Stomach smooth muscle (tissue), 2 donors: Measurements from ENCODE around the gene PTHLH.

ENCODE experiments used
- H3K27ac ChIP-seq: one replicate; pipeline ENCODE4 v1.7.0; 2013; ENCODE audit warnings: mild to moderate bottlenecking, low read length, inconsistent platforms
- H3K27me3 ChIP-seq, 2 donors: one replicate each; pipeline ENCODE4 v1.7.0; 2013; ENCODE audit warnings: low read length in 2 of 2; ENCODE audit not compliant: insufficient read depth in 2 of 2, control insufficient read depth in 1 of 2
- H3K36me3 ChIP-seq, 2 donors: one replicate each; pipeline ENCODE4 v1.7.0; 2013; ENCODE audit warnings: low read length in 2 of 2; ENCODE audit not compliant: control insufficient read depth in 2 of 2, insufficient read depth in 2 of 2
- H3K4me1 ChIP-seq: one replicate; pipeline ENCODE4 v1.7.0; 2013; ENCODE audit warnings: low read length; ENCODE audit not compliant: control insufficient read depth, insufficient read depth
- H3K4me3 ChIP-seq, 2 donors: one replicate each; pipeline ENCODE4 v1.7.0; 2013; ENCODE audit warnings: low read length in 2 of 2
- H3K9ac ChIP-seq, 2 donors: one replicate each; pipeline ENCODE4 v1.7.0; 2013; ENCODE audit warnings: low read length in 2 of 2, mild to moderate bottlenecking in 1 of 2
- H3K9me3 ChIP-seq, 2 donors: one replicate each; pipeline ENCODE4 v1.7.0; 2013; ENCODE audit warnings: low read length in 2 of 2; ENCODE audit not compliant: control insufficient read depth in 2 of 2
- donor health status: healthy.
- donor health status: Pancreatic carcinoma.

Gene PTHLH

DNA sequence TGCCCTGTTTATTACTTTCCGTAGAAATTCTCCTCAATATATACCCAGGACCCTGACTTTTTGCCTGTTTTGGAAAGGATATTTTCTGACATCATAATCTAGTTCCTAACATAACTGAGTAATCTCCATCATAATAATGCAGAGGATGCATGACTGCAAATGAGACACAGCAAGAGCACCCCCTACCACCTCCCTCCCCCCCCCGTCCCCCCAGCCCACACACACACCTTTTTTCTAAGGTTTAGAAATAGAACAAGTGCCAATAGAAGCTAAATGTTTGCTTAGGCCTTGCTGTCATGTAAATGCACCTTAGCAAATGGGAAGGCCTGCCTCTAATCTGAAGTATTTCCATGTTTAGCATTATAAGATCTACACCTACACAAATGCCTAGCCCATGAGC, at the start of gene PTHLH:
Gene PTHLH, minus strand, starts transcription at position 13 of the 400 bp plus-strand sequence. CDS start 3,239 bp downstream, outside the sequence.
- Histone ChIP-seq H3K27me3 (peaks cover 42 to 69% of the 10 kb centered on the region in 2 donors), H3K4me3 (no peak within 1 kb of the TSS), H3K9me3 (no peaks in the 10 kb centered on the region), H3K4me1 (peaks cover 39% of the 10 kb centered on the region), H3K9ac (no peak within 1 kb of the TSS), H3K36me3 (no peaks in the 10 kb centered on the region), H3K27ac (no peak within 1 kb of the TSS)

DNA sequence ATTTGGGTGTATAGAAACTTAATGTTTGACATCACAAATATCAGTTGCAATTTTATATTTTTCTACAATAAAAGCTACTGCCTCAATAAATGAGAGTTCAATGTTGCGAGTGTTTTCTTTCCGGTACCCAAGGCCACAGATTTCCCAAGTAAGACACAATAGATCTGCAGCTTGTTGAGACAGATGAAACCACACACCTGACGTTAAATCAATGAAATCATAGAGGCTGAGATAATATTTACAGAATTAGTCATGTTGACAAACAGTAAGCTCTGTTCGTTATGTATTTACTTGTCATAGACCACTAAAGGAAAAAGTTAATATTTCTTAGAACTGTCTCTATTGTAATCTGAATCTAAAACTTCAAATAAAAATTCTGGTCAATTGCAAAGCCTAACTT, 49.2 kb upstream of the PTHLH start:
- no peaks in the 10 kb centered on the region for H3K9me3 ChIP-seq
- H3K4me1 ChIP-seq: no peaks in the 10 kb centered on the region
- H3K27me3 ChIP-seq: no peaks in the 10 kb centered on the region
- no peak overlapping the region for H3K9ac ChIP-seq
- H3K36me3 ChIP-seq: no peaks in the 10 kb centered on the region
- H3K4me3 ChIP-seq: no peak overlapping the region
- H3K27ac ChIP-seq: no peak overlapping the region

DNA sequence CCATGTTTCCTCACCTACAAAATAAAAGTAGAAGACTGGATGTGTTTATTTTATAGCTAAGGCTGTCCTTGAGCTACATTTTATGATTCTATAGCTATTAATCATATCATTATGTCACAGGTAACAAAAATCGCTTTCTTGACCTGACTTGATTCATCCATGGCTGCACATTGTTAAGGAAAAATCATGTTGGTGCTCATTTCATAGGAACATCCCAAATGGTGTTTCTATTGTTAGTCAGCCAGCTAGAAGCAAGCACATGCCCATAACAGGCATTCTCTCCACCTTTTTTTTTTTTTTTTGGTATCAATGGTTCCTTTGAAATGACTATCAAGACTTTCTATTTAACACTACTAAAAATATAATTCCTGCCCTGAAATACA, 45.3 kb upstream of the PTHLH start:
- H3K27me3 ChIP-seq: no peaks in the 10 kb centered on the region
- no peaks in the 10 kb centered on the region for H3K9me3 ChIP-seq
- no peak overlapping the region for H3K9ac ChIP-seq
- H3K4me3 ChIP-seq: no peak overlapping the region
- no peak overlapping the region for H3K27ac ChIP-seq
- no peaks in the 10 kb centered on the region for H3K36me3 ChIP-seq
- H3K4me1 ChIP-seq: no peaks in the 10 kb centered on the region

DNA sequence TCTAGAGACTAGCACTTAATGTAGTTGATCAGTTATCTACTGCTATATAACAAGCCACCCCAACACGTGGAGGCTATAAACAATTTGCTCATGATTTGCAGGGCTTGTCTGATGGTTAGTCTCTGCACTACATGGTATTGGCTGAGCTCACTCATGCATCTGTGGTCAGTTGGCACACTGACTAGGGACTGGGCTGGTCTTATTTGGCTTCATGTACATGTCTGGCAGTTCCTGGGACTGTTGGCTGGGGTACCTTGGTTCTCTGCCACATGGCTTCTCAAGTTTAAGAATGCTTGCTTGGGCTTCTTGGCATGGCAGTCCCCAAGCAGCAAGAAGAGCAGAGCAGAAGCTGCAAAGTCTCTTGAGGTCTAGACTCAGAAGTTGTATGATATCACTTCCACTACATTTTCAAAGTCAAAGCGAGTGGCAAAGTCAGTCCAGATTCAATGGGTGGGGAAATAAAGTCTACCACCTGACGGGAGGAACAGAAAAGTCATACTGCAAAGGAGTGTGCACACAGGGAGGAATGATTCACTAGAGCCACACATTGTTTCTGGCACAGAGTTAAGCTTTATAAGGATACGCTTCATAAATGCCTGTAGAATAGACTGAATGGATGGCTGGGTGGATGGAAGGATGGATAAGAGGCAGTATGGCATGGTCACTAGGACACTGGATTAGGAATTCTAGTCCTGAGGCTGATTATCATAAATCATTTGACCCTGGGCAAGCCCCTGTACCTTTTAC, 44.8 kb upstream of the PTHLH start:
- no peaks in the 10 kb centered on the region for H3K9me3 ChIP-seq
- H3K4me1 ChIP-seq: no peaks in the 10 kb centered on the region
- no peak overlapping the region for H3K27ac ChIP-seq
- H3K4me3 ChIP-seq: no peak overlapping the region
- H3K36me3 ChIP-seq: no peaks in the 10 kb centered on the region
- no peaks in the 10 kb centered on the region for H3K27me3 ChIP-seq
- no peak overlapping the region for H3K9ac ChIP-seq

DNA sequence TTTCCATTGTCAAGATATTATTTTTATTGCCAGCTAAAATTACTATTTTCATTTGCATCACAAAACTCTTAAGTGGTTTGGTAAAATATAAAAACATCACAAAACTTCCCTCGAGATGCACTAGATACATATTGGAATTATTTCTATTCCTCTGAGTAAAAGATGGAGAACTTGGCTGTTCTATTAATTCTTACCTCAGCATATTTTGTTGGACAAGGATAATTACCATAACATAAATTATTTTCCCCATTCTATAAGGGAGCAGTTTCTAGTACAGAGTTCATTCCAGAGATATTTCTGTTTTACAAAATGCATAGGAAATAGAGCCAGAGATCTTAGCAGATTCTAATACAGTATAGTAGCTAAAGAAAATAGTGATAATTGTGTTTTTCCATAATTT, 42.6 kb upstream of the PTHLH start:
- H3K4me3 ChIP-seq: no peak overlapping the region
- H3K4me1 ChIP-seq: no peaks in the 10 kb centered on the region
- no peaks in the 10 kb centered on the region for H3K9me3 ChIP-seq
- H3K36me3 ChIP-seq: no peaks in the 10 kb centered on the region
- no peak overlapping the region for H3K9ac ChIP-seq
- H3K27me3 ChIP-seq: no peaks in the 10 kb centered on the region
- H3K27ac ChIP-seq: no peak overlapping the region

DNA sequence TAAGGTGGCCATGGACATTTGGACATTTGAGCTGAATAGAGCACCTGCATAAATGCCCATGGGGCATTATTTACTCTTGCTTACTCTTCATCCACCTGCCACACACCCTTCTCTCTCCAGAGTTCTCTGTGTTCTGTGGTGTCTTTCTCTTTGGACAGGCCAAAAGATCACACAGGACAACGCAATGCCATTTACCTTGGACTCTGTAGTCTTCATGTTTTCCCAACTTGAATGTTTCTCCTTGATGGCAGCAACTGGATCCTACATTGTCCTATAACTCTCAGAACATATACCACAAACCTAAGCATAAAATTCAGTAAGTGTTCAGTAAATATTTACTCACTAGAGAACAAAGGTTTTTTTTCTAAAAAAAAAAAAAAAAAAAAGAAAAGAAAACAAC, 41.7 kb upstream of the PTHLH start:
- Histone ChIP-seq H3K4me1 (no peaks in the 10 kb centered on the region), H3K9ac (no peak overlapping the region), H3K9me3 (no peaks in the 10 kb centered on the region), H3K27me3 (no peaks in the 10 kb centered on the region), H3K4me3 (no peak overlapping the region), H3K27ac (no peak overlapping the region), H3K36me3 (no peaks in the 10 kb centered on the region)

DNA sequence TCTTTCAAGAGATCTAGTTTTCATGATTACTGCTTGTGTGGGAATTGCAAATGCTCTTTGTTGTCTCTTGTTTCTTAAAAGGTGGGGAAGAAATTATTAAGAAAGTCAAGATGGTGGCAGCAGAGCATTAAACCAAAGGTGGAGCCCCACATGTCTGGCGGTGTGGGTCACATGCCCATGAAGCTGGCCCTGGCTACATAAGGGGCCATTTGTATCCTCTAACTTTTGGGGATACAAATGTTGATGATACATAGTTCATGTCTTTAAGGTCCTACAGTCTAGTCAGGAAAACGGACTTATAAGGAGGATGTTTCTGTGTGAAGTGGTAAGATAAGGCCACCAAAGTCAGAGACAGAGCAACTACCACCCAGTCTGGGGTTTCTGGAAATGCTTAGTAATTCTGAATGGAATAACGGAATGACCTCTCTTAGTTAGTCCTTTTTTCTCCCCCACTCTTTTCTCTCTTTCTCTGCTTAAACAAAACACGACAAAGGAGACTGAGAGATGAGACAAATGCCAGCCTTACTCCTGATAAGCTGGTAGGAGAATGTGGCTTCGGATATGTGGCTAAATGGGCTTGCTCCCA, 39.9 kb upstream of the PTHLH start:
- Histone ChIP-seq H3K36me3 (no peaks in the 10 kb centered on the region), H3K4me3 (no peak overlapping the region), H3K27ac (no peak overlapping the region), H3K9me3 (no peaks in the 10 kb centered on the region), H3K27me3 (no peaks in the 10 kb centered on the region), H3K9ac (no peak overlapping the region), H3K4me1 (no peaks in the 10 kb centered on the region)

DNA sequence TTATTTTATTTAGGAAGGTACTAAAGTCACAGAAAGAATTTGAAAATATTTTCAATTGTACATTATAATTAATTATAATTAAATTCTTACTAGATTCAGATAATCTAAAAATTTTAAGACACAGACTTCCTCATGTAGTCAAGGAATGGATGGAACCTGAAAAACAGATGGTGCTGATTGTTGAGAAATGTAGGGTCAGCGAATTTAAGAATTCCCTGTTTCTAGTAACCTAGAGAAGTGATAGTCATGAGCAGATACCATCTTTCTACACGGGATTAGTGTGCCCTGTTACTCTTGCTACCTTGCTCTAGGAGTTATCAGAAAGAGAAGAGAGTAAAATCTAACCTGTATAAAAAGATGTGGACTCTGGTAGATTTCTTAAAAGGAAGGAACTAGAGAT, 37.5 kb upstream of the PTHLH start:
- no peak overlapping the region for H3K9ac ChIP-seq
- no peaks in the 10 kb centered on the region for H3K9me3 ChIP-seq
- H3K4me1 ChIP-seq: no peaks in the 10 kb centered on the region
- no peak overlapping the region for H3K27ac ChIP-seq
- H3K4me3 ChIP-seq: no peak overlapping the region
- no peaks in the 10 kb centered on the region for H3K27me3 ChIP-seq
- H3K36me3 ChIP-seq: no peaks in the 10 kb centered on the region

DNA sequence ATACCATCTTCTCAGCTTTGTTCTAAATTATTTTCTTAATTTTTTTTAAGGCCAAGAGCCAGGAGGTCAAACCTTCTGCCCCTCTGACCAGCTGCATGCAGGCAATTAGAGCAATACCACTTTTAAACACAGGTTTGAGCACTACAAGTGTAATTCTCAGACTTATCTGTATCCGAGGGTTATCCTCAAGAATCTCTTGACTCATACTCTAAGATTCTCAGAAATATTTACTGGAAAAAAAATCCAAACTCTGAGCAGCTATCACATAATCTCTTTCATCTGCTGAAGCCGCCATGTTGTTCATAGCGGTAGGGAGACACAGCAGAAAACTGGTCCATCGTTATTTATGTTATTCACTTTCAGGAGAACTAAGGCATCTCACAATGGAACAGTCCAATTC, 27.4 kb upstream of the PTHLH start:
- Histone ChIP-seq H3K9ac (no peak overlapping the region), H3K27me3 (no peaks in the 10 kb centered on the region), H3K4me3 (no peak overlapping the region), H3K36me3 (no peaks in the 10 kb centered on the region), H3K4me1 (no peaks in the 10 kb centered on the region), H3K9me3 (no peaks in the 10 kb centered on the region), H3K27ac (no peak overlapping the region)

DNA sequence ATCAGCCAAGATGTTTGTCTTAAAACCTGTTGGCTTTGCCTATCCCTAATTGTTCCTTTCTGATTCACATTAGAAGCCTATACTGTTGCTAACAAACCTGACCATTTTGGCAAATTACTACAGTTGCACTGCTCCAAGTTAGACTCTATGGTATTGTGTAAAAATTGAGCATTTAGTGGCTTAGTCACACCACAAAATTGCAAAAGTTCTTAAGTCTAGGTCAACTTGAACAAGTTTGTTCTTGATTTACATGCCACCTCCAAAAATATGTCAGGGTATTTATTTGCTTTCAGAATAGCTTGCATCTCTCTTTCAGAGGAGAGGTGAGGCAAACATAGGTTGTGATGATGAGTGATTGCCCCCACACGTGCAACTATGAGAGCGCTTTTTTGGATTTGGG, 27.0 kb upstream of the PTHLH start:
- Histone ChIP-seq H3K9me3 (no peaks in the 10 kb centered on the region), H3K4me1 (no peaks in the 10 kb centered on the region), H3K9ac (no peak overlapping the region), H3K36me3 (no peaks in the 10 kb centered on the region), H3K27ac (no peak overlapping the region), H3K27me3 (no peaks in the 10 kb centered on the region), H3K4me3 (no peak overlapping the region)

DNA sequence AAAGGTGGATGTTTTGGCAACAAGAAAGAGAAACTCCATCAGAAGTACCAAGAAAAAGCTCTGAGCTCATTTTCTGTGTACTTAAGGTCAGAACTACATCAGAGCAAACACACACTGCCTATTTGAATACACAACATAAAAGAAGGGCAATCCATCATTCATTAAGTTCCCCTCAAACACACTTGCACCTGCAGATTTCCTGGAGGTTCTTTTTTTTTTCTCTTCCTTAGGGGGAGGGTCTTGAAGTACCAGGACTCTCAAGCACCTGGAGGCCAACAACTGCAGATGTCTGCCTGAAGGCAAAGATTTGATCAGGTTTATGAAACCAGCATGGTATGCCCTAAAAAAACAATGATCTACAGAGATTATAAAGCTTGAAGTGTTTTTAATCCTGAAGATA, 26.1 kb upstream of the PTHLH start:
- H3K27me3 ChIP-seq: no peaks in the 10 kb centered on the region
- H3K4me3 ChIP-seq: no peak overlapping the region
- no peak overlapping the region for H3K27ac ChIP-seq
- H3K9ac ChIP-seq: no peak overlapping the region
- no peaks in the 10 kb centered on the region for H3K4me1 ChIP-seq
- H3K36me3 ChIP-seq: no peaks in the 10 kb centered on the region
- H3K9me3 ChIP-seq: no peaks in the 10 kb centered on the region
